Hepatocyte (in vitro differentiated cells): ENCODE results near the gene ADNP2.

Experiments used
- CTCF ChIP-seq: fragments of 200-600 bp; sonication (generic); IDR thresholded peaks from 2 replicates; pipeline ENCODE4 v1.5.1; 2016; ENCODE audit warnings: antibody characterized with exemption, mild to moderate bottlenecking; ENCODE audit not compliant: poor library complexity
- EZH2 ChIP-seq: fragments of 200-600 bp; sonication (generic); IDR thresholded peaks from 2 replicates; pipeline ENCODE4 v1.6.1; 2016; ENCODE audit warnings: antibody characterized with exemption, mild to moderate bottlenecking, borderline replicate concordance
- EZH2phosphoT487 ChIP-seq: fragments of 200-600 bp; sonication (generic); IDR thresholded peaks from one replicate; pipeline ENCODE4 v1.6.1; 2018; ENCODE audit warnings: antibody characterized with exemption, mild to moderate bottlenecking, low read depth, moderate library complexity; ENCODE audit not compliant: unreplicated experiment, severe bottlenecking

- no peak for TF ChIP-seq CTCF
- no peak for TF ChIP-seq EZH2
- no peak for TF ChIP-seq EZH2phosphoT487
These were observed 57.7 kb downstream of the ADNP2 start for GRCh38 chr18:80166725-80167124.
